CD4-positive, alpha-beta T cell treated with Interleukin-15 for 4 hours (primary cell): ENCODE data around the gene KRT86.
"Not testable (repeated sequence)": the region's sequence is repeated elsewhere in the genome, so short reads cannot be mapped to it uniquely, and the experiment has no call there.

Source experiments
- DNase-seq: peaks from one replicate; pipeline ENCODE4 v3.0.0-alpha.2; 2020; ENCODE audit warnings: low spot score

KRT86 gene

GRCh38 chr12:52267699-52268098, 6.7 kb upstream of the KRT86 start:
- no peak for DNase-seq

- no peak for DNase-seq
Measured at GRCh38 chr12:52268212-52268611, 6.2 kb upstream of the KRT86 start.

GRCh38 chr12:52270541-52271070, 3.8 kb upstream of the KRT86 start:
- no peak for DNase-seq

- DNase-seq = no peak
Measured at GRCh38 chr12:52271158-52271557, 3.3 kb upstream of the KRT86 start.

- DNase-seq = no peak
Measured at GRCh38 chr12:52275686-52276085, 1.2 kb downstream of the KRT86 start.

- DNase-seq = no peak
Measured at GRCh38 chr12:52277486-52278245, 3.2 kb downstream of the KRT86 start.

- peak; percentile 66 for DNase-seq
Measured at GRCh38 chr12:52278575-52279421, 4.4 kb downstream of the KRT86 start.

- DNase-seq = no peak
Measured at GRCh38 chr12:52279422-52280318, 5.2 kb downstream of the KRT86 start.

GRCh38 chr12:52280319-52280795, 5.9 kb downstream of the KRT86 start:
- no peak for DNase-seq

GRCh38 chr12:52280796-52281560, 6.5 kb downstream of the KRT86 start:
- no peak for DNase-seq

- no peak for DNase-seq
Measured at GRCh38 chr12:52284562-52285171, 10.2 kb downstream of the KRT86 start.

- DNase-seq = no peak
Measured at GRCh38 chr12:52285172-52285745, 10.8 kb downstream of the KRT86 start.

GRCh38 chr12:52285851-52286530, 11.5 kb downstream of the KRT86 start:
- no peak for DNase-seq

GRCh38 chr12:52286857-52287785, 12.7 kb downstream of the KRT86 start:
- DNase-seq = not testable (repeated sequence)

- DNase-seq = not testable (repeated sequence)
Measured at GRCh38 chr12:52287816-52288805, 13.7 kb downstream of the KRT86 start.

GRCh38 chr12:52290483-52291134, 16.2 kb downstream of the KRT86 start:
- DNase-seq = not testable (repeated sequence)
